Measurements from ENCODE around the gene USP6.
"Not testable (repeated sequence)": the region's sequence is repeated elsewhere in the genome, so short reads cannot be mapped to it uniquely, and the experiment has no call there.

Gene USP6

GRCh38 chr17:5122056-5122455 is 6.2 kb downstream of the USP6 start:
- DNase-seq, ATAC-seq: not testable (repeated sequence)

- peak; percentile 25 for ATAC-seq
Measured at GRCh38 chr17:5122586-5123342, 6.9 kb downstream of the USP6 start.

GRCh38 chr17:5123343-5124124 is 7.7 kb downstream of the USP6 start:
- DNase-seq (no peak), ATAC-seq (no peak)

More at GRCh38 chr17:5122586-5123342, 6.9 kb downstream of the USP6 start:
- no peak for DNase-seq

- not testable (repeated sequence) for DNase-seq, ATAC-seq
Measured at GRCh38 chr17:5124125-5124760, 8.4 kb downstream of the USP6 start.

- ATAC-seq, DNase-seq: not testable (repeated sequence)
Measured at GRCh38 chr17:5124896-5125295, 9.1 kb downstream of the USP6 start.

- no peak for DNase-seq
- no peak for ATAC-seq
Measured at GRCh38 chr17:5126719-5127488, 11.1 kb downstream of the USP6 start.

GRCh38 chr17:5127910-5128309 is 12.1 kb downstream of the USP6 start:
- DNase-seq, result no peak
- ATAC-seq, result no peak

GRCh38 chr17:5128387-5128786 is 12.6 kb downstream of the USP6 start:
- not testable (repeated sequence) for ATAC-seq, DNase-seq

GRCh38 chr17:5128905-5129535 is 13.2 kb downstream of the USP6 start:
- ATAC-seq (no peak), DNase-seq (no peak)

- DNase-seq, ATAC-seq: not testable (repeated sequence)
Measured at GRCh38 chr17:5129770-5130169, 13.9 kb downstream of the USP6 start.

- not testable (repeated sequence) for DNase-seq, ATAC-seq
Measured at GRCh38 chr17:5130261-5130660, 14.4 kb downstream of the USP6 start.

GRCh38 chr17:5130687-5131086 is 14.9 kb downstream of the USP6 start:
- DNase-seq, ATAC-seq: not testable (repeated sequence)

GRCh38 chr17:5131146-5131715 is 15.4 kb downstream of the USP6 start:
- no peak for DNase-seq
- ATAC-seq, result no peak

- not testable (repeated sequence) for DNase-seq, ATAC-seq
Measured at GRCh38 chr17:5131799-5132502, 16.1 kb downstream of the USP6 start.

- not testable (repeated sequence) for ATAC-seq, DNase-seq
Measured at GRCh38 chr17:5132503-5133225, 16.8 kb downstream of the USP6 start.

- no peak for ATAC-seq
Measured at GRCh38 chr17:5133311-5133710, 17.5 kb downstream of the USP6 start.

GRCh38 chr17:5133961-5134360 is 18.1 kb downstream of the USP6 start:
- DNase-seq, ATAC-seq: not testable (repeated sequence)

More at GRCh38 chr17:5133311-5133710, 17.5 kb downstream of the USP6 start:
- no peak for DNase-seq

GRCh38 chr17:5134571-5134970 is 18.7 kb downstream of the USP6 start:
- DNase-seq, ATAC-seq: not testable (repeated sequence)

- not testable (repeated sequence) for DNase-seq, ATAC-seq
Measured at GRCh38 chr17:5135131-5135712, 19.4 kb downstream of the USP6 start.
